Measurements from ENCODE around the gene LENG8.

DNA sequence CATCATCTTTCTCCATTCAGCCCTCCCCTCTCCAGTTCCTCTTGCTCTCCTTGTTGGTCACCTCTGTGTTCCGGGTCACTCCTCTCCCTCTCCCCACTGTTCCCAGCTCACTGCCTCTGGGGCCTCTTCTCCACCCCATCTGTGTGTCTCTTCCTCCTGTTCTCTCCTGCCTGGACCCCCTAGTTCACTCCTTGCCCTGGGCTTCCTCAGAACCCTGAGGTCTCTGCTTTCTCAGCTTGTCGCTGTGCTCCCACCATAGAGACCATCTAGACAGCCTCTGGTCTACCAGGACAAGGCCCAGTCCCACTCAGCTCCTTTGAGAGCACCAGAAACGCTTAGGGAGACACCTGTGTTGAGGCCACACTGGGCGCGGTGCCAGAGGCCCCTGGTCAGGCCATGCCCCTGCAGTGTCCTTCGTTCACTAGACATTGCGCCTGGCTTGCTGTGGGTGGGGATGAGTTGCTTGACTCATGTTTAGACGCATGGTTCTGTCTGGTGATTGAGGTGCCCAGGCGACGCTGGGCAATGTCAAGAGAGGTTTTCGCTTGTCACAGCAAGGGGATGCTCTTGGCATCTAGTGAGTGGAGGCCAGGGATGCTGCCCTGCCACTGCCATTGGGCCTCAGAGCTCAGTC is 9.8 kb downstream of the LENG8 start:
- TF ChIP-seq, protein P1, sequence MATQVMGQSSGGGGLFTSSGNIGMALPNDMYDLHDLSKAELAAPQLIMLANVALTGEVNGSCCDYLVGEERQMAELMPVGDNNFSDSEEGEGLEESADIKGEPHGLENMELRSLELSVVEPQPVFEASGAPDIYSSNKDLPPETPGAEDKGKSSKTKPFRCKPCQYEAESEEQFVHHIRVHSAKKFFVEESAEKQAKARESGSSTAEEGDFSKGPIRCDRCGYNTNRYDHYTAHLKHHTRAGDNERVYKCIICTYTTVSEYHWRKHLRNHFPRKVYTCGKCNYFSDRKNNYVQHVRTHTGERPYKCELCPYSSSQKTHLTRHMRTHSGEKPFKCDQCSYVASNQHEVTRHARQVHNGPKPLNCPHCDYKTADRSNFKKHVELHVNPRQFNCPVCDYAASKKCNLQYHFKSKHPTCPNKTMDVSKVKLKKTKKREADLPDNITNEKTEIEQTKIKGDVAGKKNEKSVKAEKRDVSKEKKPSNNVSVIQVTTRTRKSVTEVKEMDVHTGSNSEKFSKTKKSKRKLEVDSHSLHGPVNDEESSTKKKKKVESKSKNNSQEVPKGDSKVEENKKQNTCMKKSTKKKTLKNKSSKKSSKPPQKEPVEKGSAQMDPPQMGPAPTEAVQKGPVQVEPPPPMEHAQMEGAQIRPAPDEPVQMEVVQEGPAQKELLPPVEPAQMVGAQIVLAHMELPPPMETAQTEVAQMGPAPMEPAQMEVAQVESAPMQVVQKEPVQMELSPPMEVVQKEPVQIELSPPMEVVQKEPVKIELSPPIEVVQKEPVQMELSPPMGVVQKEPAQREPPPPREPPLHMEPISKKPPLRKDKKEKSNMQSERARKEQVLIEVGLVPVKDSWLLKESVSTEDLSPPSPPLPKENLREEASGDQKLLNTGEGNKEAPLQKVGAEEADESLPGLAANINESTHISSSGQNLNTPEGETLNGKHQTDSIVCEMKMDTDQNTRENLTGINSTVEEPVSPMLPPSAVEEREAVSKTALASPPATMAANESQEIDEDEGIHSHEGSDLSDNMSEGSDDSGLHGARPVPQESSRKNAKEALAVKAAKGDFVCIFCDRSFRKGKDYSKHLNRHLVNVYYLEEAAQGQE (IDR thresholded peaks at IDR 0.05; ENCODE audit: borderline replicate concordance) = no peak
- TF ChIP-seq EZH2 (IDR thresholded peaks at IDR 0.05; ENCODE audit: borderline replicate concordance, insufficient read depth, low read length, poor library complexity, severe bottlenecking) = no peak
- TF ChIP-seq, protein P2, sequence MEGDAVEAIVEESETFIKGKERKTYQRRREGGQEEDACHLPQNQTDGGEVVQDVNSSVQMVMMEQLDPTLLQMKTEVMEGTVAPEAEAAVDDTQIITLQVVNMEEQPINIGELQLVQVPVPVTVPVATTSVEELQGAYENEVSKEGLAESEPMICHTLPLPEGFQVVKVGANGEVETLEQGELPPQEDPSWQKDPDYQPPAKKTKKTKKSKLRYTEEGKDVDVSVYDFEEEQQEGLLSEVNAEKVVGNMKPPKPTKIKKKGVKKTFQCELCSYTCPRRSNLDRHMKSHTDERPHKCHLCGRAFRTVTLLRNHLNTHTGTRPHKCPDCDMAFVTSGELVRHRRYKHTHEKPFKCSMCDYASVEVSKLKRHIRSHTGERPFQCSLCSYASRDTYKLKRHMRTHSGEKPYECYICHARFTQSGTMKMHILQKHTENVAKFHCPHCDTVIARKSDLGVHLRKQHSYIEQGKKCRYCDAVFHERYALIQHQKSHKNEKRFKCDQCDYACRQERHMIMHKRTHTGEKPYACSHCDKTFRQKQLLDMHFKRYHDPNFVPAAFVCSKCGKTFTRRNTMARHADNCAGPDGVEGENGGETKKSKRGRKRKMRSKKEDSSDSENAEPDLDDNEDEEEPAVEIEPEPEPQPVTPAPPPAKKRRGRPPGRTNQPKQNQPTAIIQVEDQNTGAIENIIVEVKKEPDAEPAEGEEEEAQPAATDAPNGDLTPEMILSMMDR (IDR thresholded peaks at IDR 0.05; ENCODE audit: poor library complexity, severe bottlenecking) = no peak
- no peak for TF ChIP-seq TAF1 (IDR thresholded peaks at IDR 0.05; ENCODE audit: low read depth)
- TF ChIP-seq EP300 (conservative IDR thresholded peaks at IDR 0.05; ENCODE audit: poor library complexity, severe bottlenecking) = no peak
- TF ChIP-seq POLR2AphosphoS5 (IDR thresholded peaks at IDR 0.05) = no peak
- no peak for TF ChIP-seq SMC3 (conservative IDR thresholded peaks at IDR 0.05; ENCODE audit: poor library complexity)
